IPS DF 4.7 (cell line): Measurements from ENCODE around the gene ARIH1.
"Not testable (repeated sequence)": the region's sequence is repeated elsewhere in the genome, so short reads cannot be mapped to it uniquely, and the experiment has no call there.

ENCODE experiments used
- DNase-seq: peaks from one replicate; pipeline ENCODE4 v3.0.0-alpha.2; 2013; ENCODE audit warnings: low spot score; ENCODE audit errors: extremely low read depth

The ARIH1 gene, protein sequence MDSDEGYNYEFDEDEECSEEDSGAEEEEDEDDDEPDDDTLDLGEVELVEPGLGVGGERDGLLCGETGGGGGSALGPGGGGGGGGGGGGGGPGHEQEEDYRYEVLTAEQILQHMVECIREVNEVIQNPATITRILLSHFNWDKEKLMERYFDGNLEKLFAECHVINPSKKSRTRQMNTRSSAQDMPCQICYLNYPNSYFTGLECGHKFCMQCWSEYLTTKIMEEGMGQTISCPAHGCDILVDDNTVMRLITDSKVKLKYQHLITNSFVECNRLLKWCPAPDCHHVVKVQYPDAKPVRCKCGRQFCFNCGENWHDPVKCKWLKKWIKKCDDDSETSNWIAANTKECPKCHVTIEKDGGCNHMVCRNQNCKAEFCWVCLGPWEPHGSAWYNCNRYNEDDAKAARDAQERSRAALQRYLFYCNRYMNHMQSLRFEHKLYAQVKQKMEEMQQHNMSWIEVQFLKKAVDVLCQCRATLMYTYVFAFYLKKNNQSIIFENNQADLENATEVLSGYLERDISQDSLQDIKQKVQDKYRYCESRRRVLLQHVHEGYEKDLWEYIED

DNA sequence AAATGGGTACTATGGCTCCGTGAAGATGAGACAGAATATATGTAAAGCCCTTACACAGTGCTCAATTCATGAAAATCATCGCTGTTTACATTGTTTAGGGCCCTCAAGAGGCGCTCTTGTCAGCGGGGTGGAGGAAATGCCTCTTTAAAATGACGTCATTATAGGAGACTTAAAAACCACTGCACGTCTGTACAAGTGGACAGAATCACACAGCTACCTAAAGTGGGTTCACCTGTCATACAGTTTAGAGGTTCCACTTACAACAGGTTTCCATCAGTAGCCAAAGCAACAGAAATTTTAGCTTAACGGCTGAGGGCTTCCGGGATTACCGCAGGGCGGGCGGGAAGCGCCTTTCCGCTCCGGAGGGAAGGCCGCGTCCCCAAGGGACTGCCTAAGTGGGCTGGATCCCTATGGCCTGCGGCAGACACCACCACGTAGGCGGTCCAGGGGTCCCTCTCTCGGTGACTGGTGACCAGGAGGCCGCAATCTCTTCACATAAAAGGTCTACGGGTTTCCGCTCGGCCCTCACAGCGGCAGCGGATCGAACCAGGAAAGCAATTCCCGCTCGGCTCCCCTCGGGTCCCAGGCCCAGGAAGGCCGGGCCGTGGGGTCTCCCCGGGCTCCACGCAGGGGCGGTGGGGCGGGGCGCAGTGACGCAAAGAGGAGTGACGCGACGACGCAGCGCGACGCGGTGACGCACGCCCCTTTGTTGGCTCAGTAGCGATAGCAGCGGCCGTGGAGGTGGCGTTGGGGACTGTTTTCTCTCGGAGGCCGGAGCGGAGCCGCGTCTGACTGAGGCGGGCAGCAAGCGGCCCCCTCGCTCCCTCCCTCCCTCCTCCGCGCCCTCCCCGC lies at the start of gene ARIH1:
Gene ARIH1, plus strand, starts transcription at position 717 of the 852 bp plus-strand sequence. CDS start 310 bp downstream, outside the sequence.
- DNase-seq = peak; percentile 80

DNA sequence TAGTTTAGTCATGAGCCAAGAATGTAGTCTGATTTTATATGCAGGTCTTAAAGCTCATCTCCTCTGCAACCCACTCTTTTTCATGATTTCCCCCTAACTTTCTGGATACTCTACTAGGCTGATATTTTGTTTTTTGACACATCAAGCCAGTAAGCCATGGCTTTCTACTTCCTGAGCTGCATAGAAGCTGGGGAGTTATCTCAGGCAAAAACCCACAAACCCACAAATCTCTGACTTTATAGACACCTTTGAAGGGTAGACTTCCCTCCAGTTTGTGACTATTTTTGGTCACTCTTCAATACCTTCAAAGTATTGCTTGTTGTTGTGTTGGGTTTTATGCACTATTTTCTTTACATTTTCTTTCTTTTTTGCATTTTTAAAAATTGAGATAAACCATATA lies 47.4 kb upstream of the ARIH1 start:
- DNase-seq = no peak

DNA sequence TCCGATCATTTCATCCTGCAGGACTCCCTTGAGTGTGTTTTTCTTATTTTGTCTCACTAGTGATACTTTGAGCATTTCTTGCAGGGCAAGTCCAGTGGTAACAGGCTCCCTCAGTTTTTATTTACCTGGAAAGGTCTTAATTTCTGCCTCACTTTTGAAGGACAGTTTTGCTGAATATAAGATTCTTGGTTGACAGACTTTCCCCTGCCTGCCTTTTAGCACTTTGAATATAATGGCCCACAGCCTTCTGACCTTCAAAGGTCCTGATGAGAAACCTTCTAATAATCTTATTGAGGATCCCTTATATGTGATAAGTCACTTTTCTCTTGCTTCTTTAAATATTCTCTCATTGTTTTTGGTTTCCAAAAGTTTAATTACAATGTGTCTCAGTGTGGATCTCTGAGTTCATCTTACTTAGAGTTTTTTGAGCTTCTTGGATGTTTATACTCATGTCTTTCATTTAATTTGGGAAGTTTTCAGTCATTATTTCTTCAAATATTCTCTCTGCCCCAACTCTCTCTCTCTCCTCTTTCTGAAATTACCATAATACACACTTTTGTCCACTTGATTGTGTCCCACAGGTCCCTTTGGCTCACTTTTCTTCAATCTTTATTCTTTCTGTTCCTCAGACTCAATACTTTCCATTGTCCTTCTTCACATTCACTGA lies 36.3 kb upstream of the ARIH1 start:
- DNase-seq = no peak

DNA sequence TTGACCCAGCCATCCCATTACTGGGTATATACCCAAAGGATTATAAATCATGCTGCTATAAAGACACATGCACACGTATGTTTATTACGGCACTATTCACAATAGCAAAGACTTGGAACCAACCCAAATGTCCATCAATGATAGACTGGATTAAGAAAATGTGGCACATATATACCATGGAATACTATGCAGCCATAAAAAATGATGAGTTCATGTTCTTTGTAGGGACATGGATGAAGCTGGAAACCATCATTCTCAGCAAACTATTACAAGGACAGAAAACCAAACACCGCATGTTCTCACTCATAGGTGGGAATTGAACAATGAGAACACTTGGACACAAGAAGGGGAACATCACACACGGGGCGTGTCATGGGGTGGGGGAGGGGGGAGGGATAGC lies 31.3 kb upstream of the ARIH1 start:
- not testable (repeated sequence) for DNase-seq

DNA sequence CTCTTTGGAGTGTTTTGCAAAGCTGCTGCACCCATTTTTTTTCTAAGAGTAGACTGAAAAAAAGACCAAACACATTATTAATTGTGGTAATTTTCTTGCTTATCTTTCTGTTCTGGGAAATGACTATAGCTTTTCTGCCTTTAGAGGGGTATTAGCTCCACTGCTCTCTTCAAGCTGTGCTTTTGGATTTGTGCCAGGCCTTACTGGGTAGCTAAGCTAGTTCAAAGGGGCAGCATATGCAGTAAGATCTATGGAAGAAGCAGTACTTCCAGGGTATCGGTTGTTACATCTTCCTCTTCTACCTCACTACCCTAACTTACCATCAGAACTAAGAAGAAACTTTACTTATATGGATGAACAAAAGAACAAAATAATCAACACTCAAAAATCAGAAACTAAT lies 28.7 kb upstream of the ARIH1 start:
- no peak for DNase-seq

DNA sequence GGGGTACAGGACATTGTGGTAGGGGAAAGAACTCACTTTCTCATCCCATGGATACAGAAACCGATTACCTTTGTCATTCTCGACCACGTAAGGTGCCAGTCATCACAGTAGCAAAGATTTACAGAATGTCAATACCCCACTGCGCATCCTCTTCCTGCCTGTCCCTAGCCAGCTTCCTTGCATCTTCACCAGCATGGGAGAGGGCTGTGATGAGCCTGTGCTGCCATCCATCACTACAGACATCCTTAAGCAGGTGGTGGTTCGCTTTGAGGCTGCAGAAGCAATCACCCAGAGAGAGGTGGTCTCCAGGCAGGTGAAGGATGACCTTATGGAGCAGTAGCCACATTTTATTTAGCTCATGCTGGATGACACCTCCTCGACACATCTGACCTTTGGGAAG lies 23.3 kb upstream of the ARIH1 start:
- DNase-seq = no peak

DNA sequence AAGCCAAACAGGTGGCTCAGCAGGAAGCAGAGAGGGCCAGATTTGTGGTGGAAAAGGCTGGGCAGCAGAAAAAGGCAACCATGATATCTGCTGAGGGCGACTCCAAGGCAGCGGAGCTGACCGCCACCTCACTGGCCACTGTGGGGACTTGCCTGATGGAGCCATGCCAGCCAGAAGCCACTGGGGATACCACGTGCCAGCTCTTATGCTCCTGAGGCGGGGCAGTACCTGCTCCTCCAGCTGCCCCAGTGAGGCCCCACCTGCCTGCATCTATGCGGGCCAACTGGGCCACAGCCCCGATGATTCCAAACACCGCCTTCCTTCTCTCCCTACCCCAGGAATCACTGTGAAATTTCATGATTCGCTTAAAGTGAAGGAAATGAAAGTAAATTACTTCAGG lies 22.9 kb upstream of the ARIH1 start:
- DNase-seq = no peak

DNA sequence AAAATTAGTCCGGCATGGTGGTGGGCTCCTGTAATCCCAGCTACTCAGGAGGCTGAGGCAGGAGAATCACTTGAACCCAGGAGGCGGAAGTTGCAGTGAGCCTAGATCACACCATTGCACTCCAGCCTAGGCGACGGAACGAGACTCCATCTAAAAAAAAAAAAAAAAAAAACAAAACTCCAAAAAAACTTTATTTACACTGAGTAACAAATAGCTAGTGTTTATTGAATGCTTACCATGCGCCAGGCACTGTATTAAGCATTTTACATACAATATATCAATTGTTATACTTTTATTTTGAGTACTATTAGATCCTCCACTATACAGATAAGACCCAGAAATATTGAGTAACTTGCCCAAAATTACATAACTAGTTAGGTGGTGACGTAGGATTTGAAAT lies 17.4 kb upstream of the ARIH1 start:
- no peak for DNase-seq

DNA sequence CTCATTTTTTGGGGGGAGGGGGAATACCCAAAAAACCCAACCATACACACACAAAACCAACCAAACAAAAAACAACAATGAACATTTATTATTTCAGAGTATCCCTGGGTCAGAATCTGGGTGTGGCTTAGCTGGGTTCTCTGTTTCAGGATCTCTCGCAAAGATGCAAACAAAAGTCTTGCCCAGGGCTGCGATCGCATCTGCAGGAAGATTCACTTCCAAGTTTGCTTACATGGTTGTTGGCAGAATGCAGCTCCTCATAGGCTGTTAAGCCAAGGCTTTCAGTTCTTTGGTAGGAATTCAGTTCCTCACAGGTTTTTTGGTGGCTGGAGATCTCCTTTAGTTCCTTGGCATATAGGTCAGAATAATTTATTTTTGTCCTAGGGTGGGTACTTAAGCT lies 13.7 kb upstream of the ARIH1 start:
- no peak for DNase-seq

DNA sequence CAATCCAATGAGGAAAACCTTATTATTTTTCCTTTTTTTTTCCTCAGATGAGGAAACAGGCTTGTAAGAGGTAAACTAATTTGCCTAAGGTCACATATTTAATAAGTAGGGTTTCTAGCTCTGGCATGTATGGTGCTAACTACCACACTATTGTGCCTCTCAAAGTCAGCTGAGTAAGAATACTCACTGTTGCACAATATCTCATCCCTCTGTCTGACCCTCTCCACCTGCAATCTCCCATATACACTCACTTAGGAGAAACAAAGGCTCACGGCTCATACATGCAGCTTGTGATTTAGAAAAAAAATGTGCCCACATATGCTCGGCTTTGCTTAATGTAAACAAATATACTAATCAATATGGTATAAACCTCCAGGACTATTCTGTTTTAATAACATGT lies 10.4 kb upstream of the ARIH1 start:
- no peak for DNase-seq

DNA sequence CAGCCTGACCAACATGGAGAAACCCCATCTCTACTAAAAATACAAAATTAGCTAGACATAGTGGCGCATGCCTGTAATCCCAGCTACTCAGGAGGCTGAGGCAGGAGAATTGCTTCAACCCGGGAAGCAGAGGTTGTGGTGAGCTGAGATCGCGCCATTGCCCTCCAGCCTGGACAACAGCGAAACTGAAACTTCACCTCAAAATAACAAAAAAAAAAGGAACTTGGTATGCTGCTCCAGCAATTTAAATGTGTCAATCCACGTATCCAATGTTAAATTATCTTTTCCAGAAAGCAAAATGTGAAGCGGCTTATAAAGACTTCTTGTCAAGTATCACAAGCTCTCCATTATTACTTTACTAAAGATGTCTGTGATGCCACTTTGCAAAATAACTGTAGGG lies 9.9 kb upstream of the ARIH1 start:
- DNase-seq = no peak

DNA sequence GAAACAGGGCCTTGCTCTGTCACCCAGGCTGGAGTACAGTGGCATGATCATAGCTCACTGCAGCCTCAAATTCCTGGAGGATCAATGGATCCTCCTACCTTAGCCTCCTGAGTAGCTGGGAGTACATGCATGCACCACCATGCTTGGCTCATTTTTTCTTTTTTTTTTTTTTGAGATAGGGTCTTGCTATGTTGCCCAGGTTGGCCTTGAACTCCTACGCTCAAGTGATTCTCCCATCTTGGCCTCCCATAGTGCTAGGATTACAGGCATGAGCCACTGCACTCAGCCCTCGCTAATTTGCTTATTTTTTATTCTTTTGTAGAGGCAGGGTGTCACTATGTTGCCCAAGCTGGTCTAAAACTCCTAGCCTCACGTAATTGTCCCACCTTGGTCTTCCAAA lies 6.0 kb upstream of the ARIH1 start:
- no peak for DNase-seq

DNA sequence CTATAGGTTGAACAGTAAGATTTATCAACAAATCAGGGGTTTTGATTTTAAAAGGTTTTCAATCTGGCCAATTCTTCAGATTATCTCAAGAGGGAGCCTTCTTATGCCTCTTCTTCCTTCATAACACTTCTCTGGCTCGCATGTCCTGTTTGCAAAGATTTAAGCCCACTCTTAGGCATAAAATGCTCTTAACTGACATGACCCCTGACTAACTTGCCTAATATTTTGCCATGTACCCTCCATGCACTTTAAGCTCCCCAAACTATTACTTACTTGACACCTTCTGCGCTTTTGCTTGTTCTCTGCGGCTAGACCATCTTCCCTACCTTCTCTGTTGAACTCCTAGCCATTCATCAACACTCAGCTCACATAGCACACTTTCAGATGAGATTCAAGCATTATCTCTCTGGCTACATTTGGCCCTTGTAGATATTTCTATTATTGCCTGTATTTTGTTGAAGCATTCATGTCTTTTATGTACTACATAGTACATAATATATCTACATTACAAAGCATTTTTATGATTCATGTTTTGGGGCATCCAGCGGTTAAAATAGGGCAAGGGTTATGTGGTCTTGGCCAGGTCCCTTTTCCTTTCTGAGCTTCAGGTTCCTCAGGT lies 1.0 kb upstream of the ARIH1 start:
- no peak for DNase-seq

DNA sequence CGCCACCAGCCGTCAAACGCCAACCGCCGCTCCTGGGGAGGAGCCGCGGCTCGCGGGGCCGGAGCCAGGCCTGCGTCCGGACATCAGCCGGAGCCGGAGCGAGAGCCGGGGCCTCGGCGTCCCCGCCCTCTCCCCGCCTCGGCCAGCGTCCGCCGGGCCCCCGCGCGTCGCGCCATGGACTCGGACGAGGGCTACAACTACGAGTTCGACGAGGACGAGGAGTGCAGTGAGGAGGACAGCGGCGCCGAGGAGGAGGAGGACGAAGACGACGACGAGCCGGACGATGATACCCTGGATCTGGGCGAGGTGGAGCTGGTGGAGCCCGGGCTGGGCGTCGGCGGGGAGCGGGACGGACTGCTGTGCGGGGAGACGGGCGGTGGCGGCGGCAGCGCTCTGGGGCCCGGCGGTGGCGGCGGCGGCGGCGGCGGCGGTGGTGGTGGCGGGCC lies 359 bp downstream of the ARIH1 start:
- DNase-seq = no peak

DNA sequence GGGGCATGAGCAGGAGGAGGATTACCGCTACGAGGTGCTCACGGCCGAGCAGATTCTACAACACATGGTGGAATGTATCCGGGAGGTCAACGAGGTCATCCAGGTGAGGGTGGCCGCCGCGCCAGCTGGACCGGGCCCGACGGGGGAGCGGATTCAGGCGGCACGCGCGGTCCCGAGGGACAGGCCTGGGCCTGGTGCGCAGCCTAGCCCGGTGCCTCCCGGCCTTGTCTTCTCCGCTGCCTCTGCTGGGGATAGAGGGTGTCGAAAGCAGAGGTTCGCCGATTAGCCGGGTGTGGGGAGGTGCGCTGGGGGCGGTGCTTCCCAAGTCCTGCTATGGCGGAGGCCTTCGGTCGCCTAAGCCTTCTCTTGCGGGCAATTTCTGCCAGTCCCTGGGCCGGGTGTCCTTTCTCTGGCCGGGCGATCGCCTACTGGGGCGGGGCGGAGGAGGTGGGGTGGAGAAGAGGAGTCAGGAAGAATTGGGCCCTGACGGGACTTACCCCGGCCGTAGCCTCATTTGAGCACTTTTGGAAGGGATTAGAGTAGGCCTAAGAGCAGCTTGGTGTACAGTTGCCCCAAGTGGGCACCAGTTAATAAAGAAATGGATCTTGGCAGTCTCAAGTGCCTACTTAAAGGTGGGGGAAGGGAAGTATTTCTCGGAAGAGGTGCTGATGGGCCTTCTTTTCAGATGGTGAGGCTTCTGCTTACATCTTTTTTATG lies 940 bp downstream of the ARIH1 start:
- no peak for DNase-seq

DNA sequence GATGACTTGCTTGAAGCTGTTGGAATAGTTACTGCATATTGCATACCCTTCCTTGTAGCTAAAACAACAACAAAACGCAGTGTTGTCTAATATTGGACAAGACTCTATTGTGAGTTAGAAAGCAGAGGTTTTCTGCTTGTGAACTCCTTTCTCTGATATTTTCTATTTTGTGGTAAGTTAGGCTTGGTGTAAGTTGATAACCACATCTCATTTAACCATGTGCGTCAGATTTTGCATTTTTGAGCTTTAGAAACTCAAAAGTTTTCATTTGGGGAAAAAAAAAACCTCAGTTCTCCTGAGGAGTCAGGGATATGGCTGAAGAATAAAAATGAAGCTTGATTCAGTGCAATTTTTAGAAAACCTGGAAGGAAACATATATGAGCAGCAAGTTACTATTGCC lies 1.5 kb downstream of the ARIH1 start:
- DNase-seq = no peak

DNA sequence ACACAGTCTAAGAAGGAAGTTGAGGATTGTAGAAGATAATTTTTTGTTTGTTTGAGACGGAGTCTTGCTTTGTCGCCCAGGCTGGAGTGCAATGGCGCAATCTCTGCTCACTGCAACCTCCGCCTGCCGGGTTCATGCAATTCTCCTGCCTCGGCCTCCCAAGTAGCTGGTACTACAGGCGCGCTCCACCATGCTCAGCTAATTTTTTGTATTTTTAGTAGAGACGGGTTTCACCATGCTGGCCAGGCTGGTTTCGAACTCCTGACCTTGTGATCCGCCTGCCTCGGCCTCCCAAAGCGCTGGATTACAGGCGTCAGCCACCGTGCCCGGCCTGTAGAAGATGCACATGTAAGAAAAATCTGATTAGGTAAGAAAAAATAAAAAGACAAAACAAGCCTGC lies 2.2 kb downstream of the ARIH1 start:
- DNase-seq = not testable (repeated sequence)

DNA sequence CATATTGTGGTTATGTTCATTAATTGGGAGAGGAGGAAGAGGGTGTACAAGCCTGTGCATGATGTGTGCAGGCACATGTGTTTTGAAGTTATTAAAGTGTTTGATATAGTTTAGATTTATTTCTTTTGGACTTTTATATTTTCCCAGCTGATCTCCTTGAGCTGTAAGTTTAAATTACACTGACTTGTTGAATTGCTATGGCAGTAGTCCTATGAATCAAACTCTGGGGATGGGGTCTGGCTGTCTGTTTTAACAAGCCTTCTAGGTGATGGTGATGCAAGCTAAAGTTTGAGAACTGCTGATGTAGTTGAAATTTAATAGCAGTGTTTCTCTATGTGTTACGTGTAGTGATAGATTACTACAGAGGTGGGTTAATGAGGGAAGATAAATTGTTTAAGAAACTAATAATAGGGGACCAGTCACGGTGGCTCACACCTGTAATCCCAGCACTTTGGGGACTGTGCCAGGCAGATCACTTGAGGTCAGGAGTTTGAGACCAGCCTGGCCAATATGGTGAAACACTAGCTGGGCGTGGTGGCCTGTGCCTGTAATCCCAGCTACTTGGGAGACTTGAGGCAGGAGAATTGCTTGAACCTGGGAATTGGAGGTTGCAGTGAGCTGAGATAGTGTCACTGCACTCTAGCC lies 7.0 kb downstream of the ARIH1 start:
- no peak for DNase-seq

DNA sequence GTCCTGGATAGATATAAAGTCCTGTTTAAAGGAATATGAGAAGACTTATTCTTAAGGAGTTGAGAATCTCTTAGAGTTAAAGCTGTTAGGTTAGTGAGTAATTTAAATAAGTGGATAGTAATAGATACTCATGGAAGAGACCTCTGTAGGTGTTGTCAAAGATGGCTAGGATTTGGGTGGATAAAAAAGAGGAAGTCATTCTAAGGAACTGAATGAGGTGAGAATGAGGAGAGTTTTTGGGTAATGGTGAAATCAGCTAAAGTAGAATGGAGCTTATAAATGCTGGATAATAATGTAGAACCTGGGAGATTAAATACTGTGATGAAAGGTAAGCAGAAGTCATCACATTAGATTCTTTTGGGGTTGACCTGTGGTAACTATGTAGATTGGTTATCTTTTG lies 8.1 kb downstream of the ARIH1 start:
- no peak for DNase-seq

DNA sequence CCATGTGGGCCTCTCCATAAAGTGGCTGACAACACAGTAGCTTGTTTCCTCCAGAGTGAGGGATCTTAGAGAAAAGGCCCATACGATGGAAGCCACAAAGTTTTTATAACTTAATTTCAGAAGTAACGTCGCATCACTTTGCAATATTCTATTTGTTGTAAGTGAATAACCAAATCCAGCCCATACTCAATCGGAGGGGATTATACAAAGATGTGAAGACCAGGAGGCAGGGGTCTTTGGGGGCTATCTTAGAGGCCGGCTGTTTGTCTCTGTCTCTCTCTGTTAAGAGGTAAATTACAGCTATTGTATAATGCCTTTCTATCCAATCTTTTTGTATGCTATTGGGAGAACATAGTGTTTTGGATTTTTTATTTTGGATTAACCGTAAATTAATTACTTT lies 9.1 kb downstream of the ARIH1 start:
- DNase-seq = no peak
